GM21515 (cell line): Measurements from ENCODE around the gene PPP6R2.
"Not testable (repeated sequence)": the region's sequence is repeated elsewhere in the genome, so short reads cannot be mapped to it uniquely, and the experiment has no call there.

Source experiments
- ATAC-seq: cut with Tn5 transposase; IDR thresholded peaks from one replicate; pipeline ENCODE4 v1.9.1; 2021; ENCODE audit not compliant: unreplicated experiment

Gene PPP6R2

DNA sequence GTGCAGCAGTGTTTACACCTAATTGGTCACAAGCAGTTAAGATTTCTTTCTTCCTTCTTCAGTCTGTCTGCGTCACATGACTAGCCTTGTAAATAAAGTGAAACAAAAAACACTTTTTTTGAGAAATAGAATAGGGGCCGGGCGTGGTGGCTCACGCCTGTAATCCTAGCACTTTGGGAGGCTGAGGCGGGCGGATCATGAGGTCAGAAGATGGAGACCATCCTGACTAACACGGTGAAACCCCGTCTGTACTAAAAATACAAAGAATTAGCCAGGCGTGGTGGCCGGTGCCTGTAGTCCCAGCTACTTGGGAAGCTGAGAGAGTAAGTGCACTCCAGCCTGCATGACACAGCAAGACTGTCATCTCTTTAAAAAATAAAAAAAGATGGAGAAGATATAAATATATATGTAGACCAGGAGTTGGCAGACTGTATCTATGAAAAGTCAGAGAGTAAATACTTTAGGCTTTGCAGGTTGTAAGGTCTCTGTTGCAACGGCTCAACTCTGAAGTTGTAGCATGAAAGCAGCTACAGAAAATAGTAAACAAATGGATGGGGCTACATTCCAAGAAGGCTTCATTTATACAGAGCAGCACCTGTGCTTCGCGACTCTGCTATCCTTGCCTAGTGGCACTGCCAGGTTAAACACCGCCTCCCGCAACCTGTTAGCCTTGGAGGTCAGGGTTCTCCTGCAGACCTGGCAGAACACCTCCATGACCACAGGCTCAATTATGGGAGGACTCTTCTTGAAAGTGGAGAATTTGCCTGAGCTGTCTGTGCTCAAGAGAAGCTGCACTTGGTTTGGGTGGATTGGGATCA, 55.9 kb downstream of the PPP6R2 start:
- ATAC-seq, result no peak

DNA sequence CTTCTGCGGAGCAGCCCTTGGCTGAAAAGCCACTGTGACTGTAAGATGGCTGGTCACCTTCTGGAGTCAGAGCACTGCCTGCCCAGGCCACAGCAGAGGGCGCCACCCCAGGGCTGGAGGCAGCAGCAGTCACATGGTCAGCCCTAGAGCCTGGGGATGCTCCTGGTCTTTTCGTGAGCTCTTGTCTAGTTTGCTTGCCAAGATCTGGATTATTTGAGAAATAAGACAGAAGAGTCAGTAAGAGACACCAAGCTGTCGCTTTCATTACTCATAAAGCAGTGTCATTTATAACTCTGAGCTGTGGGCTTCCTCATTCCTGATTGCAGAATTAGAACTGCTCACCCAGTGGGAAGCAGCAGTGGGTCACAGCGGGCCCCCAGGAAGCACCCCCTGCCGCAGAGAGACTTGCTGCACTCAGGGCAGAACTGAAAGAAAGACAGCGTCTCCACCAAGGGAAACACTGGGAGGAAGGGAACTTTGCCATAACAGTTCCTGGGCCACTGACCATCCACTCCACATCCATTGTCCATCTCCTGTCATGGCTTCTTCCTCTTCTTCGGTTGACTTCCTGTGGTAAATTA, 56.7 kb downstream of the PPP6R2 start:
- no peak for ATAC-seq

DNA sequence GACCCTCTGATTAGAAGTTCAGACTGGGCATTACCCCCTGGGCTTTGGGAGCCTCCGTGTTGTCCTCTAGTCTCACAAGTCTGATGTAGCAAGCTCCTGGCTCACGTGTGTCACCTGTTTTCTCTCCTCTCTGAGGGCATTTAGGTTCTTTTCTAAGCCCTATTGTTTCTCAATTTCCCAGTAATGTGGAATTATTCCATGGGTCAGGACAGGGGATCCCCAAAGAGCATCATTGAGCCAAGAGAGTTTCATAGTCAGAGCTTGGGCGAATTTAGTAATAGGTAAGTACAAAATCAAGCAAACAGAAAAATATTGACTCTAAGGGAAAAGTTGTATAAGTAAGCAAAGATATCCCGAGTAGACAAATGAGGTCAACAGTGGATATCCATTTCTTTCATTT, 57.3 kb downstream of the PPP6R2 start:
- no peak for ATAC-seq

DNA sequence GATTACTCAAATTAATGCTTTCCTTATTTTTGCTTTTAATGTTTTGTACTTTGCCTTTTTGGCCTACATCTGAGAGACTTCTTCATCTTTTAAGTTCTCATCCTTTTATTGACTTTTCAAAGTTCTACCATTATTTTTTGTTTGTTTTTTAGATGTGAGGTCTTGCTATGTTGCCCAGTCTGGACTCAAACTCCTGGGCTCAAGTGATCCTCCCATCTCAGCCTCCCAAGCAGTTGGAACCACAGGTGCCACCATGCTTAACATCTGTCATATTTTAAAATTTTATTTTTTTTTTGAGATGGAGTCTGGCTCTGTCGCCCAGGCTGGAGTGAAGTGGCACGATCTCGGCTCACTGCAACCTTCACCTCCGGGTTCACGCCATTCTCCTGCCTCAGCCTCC, 57.8 kb downstream of the PPP6R2 start:
- ATAC-seq, result no peak

DNA sequence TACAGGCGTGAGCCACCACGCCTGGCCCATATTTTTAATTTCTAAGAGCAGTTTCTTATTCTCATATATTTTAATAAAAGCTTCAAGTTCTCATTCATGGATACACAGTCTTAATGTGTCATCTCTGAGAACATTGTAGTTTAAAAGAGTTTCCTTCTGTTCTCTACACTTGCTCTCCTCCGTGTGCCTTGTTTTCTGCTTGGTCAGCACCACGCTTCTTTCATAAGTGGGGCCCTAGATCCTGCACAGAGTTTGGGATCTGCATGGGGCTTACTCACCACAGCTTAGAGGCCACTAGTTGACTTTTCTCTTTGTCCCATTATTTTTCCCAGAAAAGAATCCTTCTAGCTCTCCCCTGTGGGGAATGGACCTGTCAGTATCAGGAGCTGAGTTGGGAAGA, 58.8 kb downstream of the PPP6R2 start:
- ATAC-seq, result no peak

DNA sequence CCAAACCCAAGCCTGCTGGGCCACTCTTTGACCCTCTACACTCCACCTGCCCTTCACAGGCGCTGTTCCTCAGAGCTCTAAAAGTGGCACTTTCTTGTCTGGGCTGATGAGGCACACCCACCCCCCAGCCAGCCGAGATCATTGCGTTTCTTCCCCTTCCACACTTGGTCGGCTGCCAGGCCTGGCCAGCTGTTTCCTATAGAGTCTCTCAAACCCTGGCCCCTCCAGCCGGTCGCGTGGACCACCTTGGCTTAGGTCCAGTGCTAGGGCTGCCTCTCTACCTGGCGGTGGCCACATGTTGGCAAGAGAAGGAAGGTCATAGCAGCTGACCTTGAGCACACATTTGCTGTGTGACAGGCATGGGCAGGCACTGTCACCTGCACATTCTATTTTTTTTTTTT, 60.6 kb downstream of the PPP6R2 start:
- no peak for ATAC-seq

DNA sequence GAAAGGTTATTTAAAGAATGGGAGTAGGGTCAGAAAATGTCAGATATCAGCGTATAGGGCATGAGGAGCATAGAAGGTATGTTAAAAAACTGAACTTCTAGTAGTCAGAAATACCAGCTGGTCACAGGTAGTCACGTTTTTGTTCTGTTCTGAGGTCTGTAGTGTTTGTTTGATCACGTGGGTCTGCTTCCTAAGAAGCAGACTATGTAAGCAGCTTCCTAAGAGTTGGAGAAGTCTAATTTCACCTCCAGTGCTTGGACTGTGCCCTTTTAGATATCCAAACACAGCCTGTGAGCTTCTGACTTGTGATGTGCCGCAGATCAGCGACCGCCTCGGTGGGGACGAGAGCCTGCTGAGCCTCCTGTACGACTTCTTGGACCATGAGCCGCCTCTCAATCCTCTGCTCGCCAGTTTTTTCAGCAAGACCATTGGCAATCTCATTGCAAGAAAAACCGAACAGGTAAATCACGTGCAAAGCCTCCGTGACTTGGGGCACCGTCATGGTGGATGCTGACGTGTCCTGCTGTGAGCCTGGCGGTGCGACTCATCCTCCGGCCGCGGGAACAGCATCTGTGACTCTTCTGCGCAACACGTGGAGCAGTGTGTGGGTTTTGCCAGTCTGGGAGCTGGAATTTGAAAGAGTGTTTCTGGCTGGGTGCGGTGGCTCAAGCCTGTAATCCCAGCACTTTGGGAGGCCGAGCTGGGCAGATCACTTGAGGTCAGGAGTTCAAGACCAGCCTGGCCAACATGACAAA, 63.5 kb downstream of the PPP6R2 start:
- no peak for ATAC-seq

DNA sequence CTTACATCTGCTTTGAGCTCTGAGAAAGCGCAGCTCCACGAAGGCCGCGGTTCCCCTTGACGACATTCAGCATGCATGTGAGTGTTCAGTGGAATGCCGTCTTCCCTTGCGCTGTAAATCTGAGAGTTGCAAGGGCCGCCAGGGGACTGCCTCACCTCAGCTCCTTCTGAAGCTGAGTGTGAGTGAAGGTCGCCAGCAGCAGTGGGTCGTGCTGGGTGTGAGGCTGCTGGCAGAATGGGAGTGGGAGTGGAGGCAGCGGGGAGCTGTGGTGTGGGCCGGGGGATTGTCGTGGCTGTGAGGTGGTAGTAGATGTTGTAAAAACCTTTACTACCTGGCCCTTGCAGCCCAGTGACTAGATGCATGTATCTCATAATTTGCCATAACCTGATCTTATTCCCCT, 65.2 kb downstream of the PPP6R2 start:
- ATAC-seq, result no peak

DNA sequence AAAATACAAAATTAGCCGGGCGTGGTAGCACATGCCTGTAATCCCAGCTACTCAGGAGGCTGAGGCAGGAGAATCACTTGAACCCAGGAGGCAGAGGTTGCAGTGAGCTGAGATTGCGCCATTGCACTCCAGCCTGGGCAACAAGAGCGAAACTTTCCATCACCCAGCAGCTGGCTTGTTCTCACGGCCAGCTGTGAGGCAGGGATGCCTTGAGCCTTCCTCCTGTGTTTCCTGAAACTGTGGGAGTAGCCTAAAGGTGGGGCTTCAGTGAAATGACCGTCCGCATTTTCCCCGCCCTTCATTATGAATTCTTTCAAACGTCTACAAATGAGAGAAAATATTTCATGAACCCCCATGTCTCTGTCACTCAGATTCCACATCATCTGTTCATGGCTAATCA, 65.8 kb downstream of the PPP6R2 start:
- not testable (repeated sequence) for ATAC-seq

DNA sequence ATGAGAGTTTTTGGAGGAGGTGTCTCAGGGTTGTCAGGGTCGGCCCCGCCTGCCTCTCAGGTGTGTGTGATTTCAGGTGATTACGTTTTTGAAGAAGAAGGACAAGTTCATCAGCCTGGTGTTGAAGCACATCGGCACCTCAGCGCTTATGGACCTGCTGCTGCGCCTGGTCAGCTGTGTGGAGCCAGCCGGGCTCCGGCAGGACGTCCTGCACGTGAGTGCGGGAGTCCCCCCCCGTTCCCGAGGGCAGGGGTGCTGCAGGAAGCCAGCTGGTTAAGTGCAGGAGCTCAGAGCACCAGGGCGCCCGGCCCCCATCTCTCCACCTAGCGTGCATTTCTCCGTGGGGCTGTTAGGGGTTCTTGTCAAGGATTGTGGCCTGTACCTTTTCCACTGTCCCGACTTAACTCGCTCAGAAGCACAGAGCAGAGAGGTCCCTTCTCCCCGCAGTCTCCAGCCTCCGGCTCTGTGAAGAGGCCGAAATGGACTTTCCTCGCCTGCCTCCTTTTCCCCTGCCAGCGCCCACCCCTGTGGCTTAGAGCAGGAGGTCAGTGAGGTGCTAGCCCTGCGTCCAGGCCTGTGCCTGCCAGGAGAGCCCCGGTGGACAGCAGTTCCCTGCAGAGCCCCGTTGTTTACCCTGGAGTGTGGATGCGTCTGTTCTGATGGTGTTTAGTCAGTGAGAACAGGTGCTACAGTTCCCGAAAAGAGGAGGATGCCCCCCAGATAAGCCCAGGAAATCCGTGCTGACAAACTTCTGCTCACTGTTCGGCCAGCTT, 71.5 kb downstream of the PPP6R2 start:
- no peak for ATAC-seq

DNA sequence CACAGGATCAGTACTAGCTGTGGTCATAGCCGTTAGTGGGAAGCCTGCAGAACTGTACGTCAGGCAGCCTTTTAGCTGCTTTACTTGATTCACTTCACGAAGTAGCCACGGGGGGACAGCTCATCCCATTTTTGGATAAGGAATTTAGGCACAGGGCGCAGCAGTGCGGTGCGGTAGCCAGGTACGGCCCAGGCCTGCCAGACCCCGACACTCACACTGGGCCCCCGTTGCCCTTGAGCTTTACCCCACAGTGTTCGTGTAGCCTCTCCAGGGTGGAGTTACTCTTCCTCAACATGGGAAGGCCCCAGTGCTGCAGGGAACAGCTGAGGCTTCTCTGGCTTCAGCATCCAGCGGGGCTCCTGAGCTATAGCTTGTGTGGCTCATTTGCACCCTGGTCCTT, 72.3 kb downstream of the PPP6R2 start:
- no peak for ATAC-seq

DNA sequence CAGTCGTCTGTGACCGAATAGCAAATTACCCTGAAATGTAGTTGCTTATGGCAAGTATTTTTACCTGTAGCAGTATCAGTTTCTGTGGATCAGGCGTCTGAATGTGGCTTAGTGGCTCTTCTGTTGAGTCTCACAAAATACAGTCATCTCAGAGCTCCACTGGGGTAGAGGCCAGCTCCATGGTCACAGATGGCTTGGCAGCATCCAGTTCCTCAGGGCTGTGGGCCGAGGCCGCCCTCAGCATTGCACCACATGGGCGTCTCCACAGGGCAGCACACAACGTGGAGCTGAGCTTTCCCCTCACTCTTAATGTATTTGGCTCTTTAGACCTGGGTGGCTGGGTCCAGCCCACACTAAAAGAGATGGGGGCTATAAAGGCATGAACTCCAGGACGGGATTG, 73.9 kb downstream of the PPP6R2 start:
- ATAC-seq, result no peak

DNA sequence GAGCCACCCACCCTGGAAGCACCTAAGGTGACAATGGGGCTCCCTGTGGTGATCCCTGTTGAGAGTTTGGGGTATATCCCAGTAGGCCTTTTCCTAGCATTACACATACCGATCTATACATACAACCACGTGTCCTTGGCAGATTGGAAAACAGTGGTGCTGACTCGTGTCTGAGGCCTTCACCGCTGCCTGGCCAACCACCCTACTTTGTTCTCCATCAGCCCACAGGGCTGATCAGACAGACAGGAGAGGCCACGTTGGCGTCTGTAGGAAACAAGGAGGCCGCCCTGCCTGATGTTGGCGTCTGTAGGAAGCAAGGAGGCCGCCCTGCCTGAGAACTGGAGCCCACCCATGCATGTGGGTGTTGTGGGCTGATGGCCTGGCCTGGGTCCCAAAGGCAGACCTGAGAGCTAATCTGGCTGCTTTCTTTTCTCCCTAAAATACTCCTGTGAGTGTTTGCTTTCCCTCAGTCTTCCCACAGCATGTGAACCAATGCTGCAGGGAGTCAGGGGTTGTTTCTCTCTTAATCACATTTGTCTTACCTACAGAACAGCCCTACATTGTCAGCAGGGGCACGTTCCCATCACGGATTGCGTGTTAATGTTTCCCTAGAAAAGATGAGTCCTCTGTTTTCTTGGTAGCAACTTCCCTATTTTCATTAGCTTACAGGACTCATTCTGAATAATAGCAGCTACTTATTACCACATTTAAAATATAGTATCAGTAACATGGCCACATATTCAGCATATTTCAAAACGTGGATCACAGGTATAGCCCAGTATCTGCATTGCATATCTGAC, 74.5 kb downstream of the PPP6R2 start:
- no peak for ATAC-seq

DNA sequence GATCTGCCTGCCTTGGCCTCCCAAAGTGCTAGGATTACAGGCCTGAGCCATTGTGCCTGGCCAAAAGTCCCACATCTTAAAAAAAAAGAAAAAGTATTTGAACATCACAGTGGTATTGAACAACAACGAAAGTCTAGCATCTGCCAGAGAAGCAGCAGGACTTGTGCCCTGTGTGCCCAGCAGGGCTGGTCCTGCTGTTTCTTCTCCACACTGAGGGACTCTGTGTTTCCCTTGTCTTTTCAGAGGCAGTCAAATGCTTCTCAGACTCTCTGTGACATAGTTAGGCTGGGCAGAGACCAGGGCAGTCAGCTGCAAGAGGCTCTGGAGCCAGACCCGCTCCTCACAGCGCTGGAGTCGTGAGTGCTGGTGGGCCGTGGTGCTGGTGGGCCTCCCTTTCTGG, 75.5 kb downstream of the PPP6R2 start:
- no peak for ATAC-seq

DNA sequence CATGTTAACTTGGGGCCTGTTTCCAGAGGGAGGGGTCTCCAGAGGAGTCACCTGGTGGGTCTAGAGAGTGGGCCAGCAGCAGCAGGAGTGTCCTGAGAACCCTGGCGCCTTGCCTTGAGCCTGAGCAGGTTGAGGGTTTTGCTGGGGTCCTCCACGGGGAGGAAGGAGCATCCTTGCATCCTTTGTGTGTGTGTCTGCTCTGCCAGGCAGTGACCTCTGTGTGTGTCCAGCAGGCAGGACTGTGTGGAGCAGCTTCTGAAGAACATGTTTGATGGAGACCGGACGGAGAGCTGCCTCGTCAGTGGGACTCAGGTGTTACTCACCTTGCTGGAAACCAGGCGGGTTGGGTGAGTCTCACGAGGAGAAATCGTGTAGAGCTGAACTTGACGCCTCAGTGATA, 76.0 kb downstream of the PPP6R2 start:
- no peak for ATAC-seq

DNA sequence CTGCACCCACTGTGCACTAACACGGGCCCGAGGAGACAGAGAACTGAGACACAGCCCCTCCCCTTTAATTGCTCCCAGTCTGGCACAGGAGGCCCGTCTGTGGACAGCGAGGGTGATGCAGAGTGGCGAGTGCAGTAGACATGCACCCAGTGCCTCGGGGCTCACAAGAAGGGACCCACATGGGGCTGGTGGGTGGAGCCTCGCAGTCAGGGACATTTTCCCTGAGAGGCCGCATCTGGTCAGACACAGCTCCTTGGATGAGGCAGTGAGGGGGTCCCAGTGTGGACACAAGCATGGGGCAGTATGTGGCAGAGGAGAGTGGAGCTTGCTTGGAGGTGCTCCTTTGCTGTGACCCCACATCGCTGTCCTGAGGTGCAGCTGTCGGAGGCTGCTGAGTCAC, 76.9 kb downstream of the PPP6R2 start:
- ATAC-seq, result no peak

DNA sequence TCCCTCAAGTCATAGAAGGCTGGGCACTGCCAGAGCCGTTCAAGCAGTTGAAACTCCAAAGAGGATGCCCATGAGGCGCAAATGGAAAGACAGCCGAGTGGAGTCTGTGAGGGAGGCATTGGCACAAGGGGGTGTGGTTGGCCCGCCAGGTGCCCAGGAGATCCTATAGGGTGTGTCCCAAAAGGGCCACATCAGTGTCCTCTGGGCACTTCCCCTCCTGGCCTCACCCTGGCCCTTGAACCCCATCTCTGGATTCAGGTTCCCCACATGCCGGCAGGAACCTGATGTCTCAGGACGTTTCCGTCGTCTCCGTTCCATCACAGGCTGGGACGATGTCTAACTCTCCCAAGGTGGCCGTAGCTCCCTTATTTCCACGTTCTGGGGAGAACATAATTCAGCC, 77.5 kb downstream of the PPP6R2 start:
- ATAC-seq, result no peak

DNA sequence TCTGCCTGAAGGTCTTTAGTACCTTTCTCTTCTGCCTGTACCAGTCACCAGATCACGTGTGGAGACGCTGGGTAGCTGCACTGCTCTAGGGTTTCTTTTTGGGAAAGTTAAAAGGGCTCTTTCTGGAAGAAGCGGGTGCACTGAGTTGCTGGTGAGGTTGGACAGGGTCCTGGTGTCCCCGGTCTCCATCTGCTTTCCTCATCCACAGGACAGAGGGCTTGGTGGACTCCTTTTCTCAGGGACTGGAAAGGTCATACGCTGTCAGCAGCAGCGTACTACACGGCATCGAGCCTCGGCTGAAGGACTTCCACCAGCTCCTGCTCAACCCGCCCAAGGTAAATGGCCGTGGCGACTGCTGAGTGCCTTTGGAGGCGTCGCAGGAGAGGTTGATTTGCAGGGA, 78.9 kb downstream of the PPP6R2 start:
- ATAC-seq, result no peak

DNA sequence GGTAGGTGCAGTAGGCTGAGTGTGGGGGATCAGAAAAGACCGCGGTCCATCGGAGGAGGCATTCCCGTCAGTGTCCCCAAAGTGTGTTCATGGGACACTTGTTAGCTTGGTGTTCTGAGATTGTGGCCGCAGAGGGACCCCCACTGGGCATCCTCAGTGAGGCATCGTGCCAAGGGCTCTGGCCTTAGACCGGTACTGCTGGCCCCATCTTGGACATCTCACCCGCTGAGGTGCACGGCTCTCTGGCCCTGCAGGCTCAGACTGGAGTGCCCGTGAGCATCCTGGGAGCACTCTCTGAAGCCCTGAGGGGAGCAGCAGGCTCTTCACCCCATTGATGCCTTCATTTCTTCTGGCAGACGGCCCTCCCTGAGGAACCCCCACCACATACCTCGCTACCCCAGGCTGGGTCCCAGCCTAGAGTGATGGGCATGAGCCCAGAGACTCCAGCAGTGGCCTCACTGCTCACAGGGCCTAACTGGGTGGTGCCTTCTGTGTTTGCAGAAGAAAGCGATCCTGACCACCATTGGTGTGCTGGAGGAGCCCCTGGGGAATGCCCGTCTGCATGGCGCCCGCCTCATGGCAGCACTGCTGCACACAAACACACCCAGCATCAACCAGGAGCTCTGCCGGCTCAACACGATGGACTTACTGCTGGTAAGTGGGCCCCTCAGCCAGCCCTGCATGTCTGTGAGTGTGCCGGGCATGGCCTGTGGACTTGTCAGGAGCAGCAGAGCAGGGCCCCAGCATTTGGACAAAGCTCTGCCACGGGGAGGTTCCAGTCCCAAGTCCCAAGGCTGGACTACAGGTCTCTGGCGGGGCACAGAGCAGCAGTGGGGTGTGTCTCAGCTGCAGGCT, 80.1 kb downstream of the PPP6R2 start:
- no peak for ATAC-seq

DNA sequence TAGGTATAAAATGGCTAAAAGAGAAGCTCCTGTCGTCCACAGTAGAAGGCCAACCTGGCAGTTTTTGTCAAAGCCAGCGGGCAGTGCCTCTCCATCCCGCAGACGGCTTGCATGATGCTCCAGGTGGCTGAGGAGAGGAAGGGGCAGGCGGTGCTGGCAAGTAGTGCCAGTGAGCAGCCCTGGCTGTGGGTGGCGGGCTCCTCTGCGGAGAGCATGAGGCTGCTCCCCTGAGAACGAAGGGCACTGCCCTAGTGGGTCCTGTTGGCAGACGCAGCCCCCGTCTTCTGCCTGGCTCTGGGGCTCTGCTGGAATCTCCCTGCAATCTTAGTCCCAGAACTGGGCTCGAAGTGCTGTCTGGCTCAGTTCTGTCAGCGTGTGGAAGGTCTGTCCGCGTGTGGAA, 80.8 kb downstream of the PPP6R2 start:
- ATAC-seq, result no peak
